ENCODE data around the gene SLC38A9.

- no peak for TF ChIP-seq HMGXB4 (CRISPR knock-in tag; IDR thresholded peaks at IDR 0.05; ENCODE audit: borderline replicate concordance)
- TF ChIP-seq CEBPB (IDR thresholded peaks at IDR 0.05) = no peak
- peak; percentile 85 for TF ChIP-seq CTCF (IDR thresholded peaks at IDR 0.05)
- TF ChIP-seq POLR2A (IDR thresholded peaks at IDR 0.05; ENCODE audit: low read length) = no peak
- TF ChIP-seq PHF8 (IDR thresholded peaks at IDR 0.05; ENCODE audit: borderline replicate concordance, low read depth) = no peak
- TF ChIP-seq HOXA7 (CRISPR knock-in tag; IDR thresholded peaks at IDR 0.05) = no peak
- no peak for TF ChIP-seq EP300 (IDR thresholded peaks at IDR 0.05)
- no peak for TF ChIP-seq ZNF302 (CRISPR knock-in tag; IDR thresholded peaks at IDR 0.05)
These were observed 20.6 kb downstream of the SLC38A9 start for GRCh38 chr5:55691265-55692105.

Data from A549 (cell line).